SK-N-SH (cell line): ENCODE measurements around the gene ABHD8. TPM values are rescaled to one million over a fixed set of nuclear protein-coding genes. Genes with fewer than 3 reads are reported as not detected.

Experiments used
- CTCF ChIA-PET: fragments of 300-600, 350-600 bp; formaldehyde crosslinking; extraction: SDS; loops from one replicate; lab custom pipeline; 2021; lab: Yijun Ruan, JAX
- POLR2A ChIA-PET: fragments of 350-600 bp; sonication (Branson Sonifier 250); formaldehyde crosslinking; extraction: SDS; loops from one replicate; lab custom pipeline; 2020; ENCODE audit warnings: antibody characterized with exemption, inconsistent platforms; lab: Yijun Ruan, JAX
- DNase-seq: peaks from one replicate; pipeline ENCODE4 v3.0.0; 2012
- H2AFZ ChIP-seq: fragments of 200-600 bp; sonication (generic); 2 replicates; pipeline ENCODE4 v1.8.1; 2016; ENCODE audit warnings: antibody characterized with exemption, mild to moderate bottlenecking, low read depth
- H3F3A ChIP-seq: fragments of 200-600 bp; sonication (generic); replicated peaks from 2 replicates; pipeline ENCODE3; 2016; ENCODE audit warnings: antibody characterized with exemption, mild to moderate bottlenecking; ENCODE audit not compliant: insufficient read depth
- H3K27ac ChIP-seq, 2 experiments: fragments of 200-500 bp in 1 of 2; fragments of 200-600 bp in 1 of 2; sonication (Bioruptor generic) in 1 of 2; sonication (generic), shearing (Covaris generic) in 1 of 2; 2 replicates each; pipeline versions ENCODE4 v1.5.1 to v1.6.1; 2014 to 2016; ENCODE audit warnings: low read depth in 2 of 2, inconsistent platforms in 1 of 2, low read length in 1 of 2, mild to moderate bottlenecking in 1 of 2, mixed read lengths in 1 of 2
- H3K27me3 ChIP-seq: fragments of 200-600 bp; sonication (generic), shearing (Covaris generic); 2 replicates; pipeline ENCODE4 v1.6.1; 2016; ENCODE audit warnings: mixed run types; ENCODE audit not compliant: insufficient read depth
- H3K36me3 ChIP-seq, 2 experiments: fragments of 200-500 bp in 1 of 2; fragments of 200-600 bp in 1 of 2; sonication (Bioruptor generic) in 1 of 2; sonication (generic) in 1 of 2; replicated peaks in 1 of 2; 2 replicates each; pipeline versions ENCODE3 to v1.5.1; 2014 to 2016; ENCODE audit warnings: low read length in 1 of 2, mild to moderate bottlenecking in 1 of 2; ENCODE audit not compliant: insufficient read depth in 2 of 2, control insufficient read depth in 1 of 2
- H3K4me1 ChIP-seq, 2 experiments: fragments of 200-500 bp in 1 of 2; fragments of 200-600 bp in 1 of 2; sonication (Bioruptor generic) in 1 of 2; sonication (generic), shearing (Covaris generic) in 1 of 2; 2 replicates each; pipeline versions ENCODE4 v1.5.1 to v1.6.1; 2014 to 2016; ENCODE audit warnings: low read depth in 1 of 2, low read length in 1 of 2, mixed run types in 1 of 2; ENCODE audit not compliant: insufficient read depth in 2 of 2, control insufficient read depth in 1 of 2
- H3K4me2 ChIP-seq: fragments of 200-600 bp; sonication (generic), shearing (Covaris generic); 2 replicates; pipeline ENCODE4 v1.6.1; 2017; ENCODE audit warnings: mixed run types
- H3K4me3 ChIP-seq, 2 experiments: fragments of 200-500 bp in 1 of 2; fragments of 200-600 bp in 1 of 2; sonication (Bioruptor generic) in 1 of 2; sonication (generic), shearing (Covaris generic) in 1 of 2; 2 replicates each; pipeline versions ENCODE4 v1.5.1 to v1.8.1; 2014 to 2016; ENCODE audit warnings: low read depth in 2 of 2, inconsistent platforms in 1 of 2, low read length in 1 of 2, mild to moderate bottlenecking in 1 of 2, mixed read lengths in 1 of 2, moderate library complexity in 1 of 2
- H3K79me2 ChIP-seq: fragments of 200-600 bp; sonication (generic); 2 replicates; pipeline ENCODE4 v1.8.1; 2017; ENCODE audit warnings: mild to moderate bottlenecking; ENCODE audit not compliant: insufficient read depth
- H3K9ac ChIP-seq: fragments of 200-600 bp; sonication (generic); 2 replicates; pipeline ENCODE4 v1.6.1; 2017; ENCODE audit warnings: mixed run types
- H3K9me2 ChIP-seq: fragments of 200-600 bp; sonication (generic); 2 replicates; pipeline ENCODE4 v1.6.1; 2017; ENCODE audit warnings: mixed run types
- H3K9me3 ChIP-seq: fragments of 200-600 bp; sonication (generic); 2 replicates; pipeline ENCODE4 v1.6.1; 2017; ENCODE audit warnings: mixed run types, mild to moderate bottlenecking, moderate library complexity
- H4K20me1 ChIP-seq: fragments of 200-600 bp; sonication (generic); 2 replicates; pipeline ENCODE4 v1.6.1; 2017; ENCODE audit warnings: mild to moderate bottlenecking, mixed run types; ENCODE audit not compliant: insufficient read depth
- FOSL2 ChIP-seq: IDR thresholded peaks from 2 replicates; pipeline ENCODE4 v1.4.0; 2012; ENCODE audit warnings: low read depth, mild to moderate bottlenecking, moderate library complexity, borderline replicate concordance
- FOXM1 ChIP-seq: IDR thresholded peaks from 2 replicates; pipeline ENCODE4 v1.4.0; 2012; ENCODE audit warnings: low read depth, mild to moderate bottlenecking
- GABPA ChIP-seq: IDR thresholded peaks from 2 replicates; pipeline ENCODE4 v1.4.0; 2012; ENCODE audit warnings: low read depth, mild to moderate bottlenecking
- MXI1 ChIP-seq: IDR thresholded peaks from 2 replicates; pipeline ENCODE4 v1.6.1; 2012; ENCODE audit warnings: mild to moderate bottlenecking, low read depth, low read length, improper control_type of control experiment
- NFIC ChIP-seq: IDR thresholded peaks from 2 replicates; pipeline ENCODE4 v1.4.0; 2012; ENCODE audit warnings: borderline replicate concordance
- NRF1 ChIP-seq: IDR thresholded peaks from 2 replicates; pipeline ENCODE4 v1.6.1; 2012; ENCODE audit warnings: low read depth, mild to moderate bottlenecking, low read length
- POLR2AphosphoS5 ChIP-seq: IDR thresholded peaks from 2 replicates; pipeline ENCODE4 v1.6.1; 2012; ENCODE audit warnings: low read depth, low read length
- RAD21 ChIP-seq: IDR thresholded peaks from 2 replicates; pipeline ENCODE4 v1.6.1; 2012; ENCODE audit warnings: mild to moderate bottlenecking, low read length
- SIN3A ChIP-seq: IDR thresholded peaks from 2 replicates; pipeline ENCODE4 v1.6.1; 2012; ENCODE audit warnings: low read depth, mild to moderate bottlenecking, low read length, moderate library complexity, borderline replicate concordance
- TCF12 ChIP-seq: IDR thresholded peaks from 2 replicates; pipeline ENCODE4 v1.4.0; 2012
- TEAD4 ChIP-seq: IDR thresholded peaks from 2 replicates; pipeline ENCODE4 v1.4.0; 2012; ENCODE audit warnings: mild to moderate bottlenecking, borderline replicate concordance; ENCODE audit not compliant: insufficient read depth
- YY1 ChIP-seq: IDR thresholded peaks from 2 replicates; pipeline ENCODE4 v1.4.0; 2012; ENCODE audit warnings: low read depth, mild to moderate bottlenecking
- WGBS: methylation state at CpG from one replicate; pipeline ENCODE4 v1.1.6; 2017; ENCODE audit warnings: low lambda C conversion rate; 5-methylcytosine and 5-hydroxymethylcytosine counted together
- polyA plus RNA-seq, 3 experiments: library from polyadenylated mRNA; depleted of rRNA; stranded (reverse); fragments of >200 nt; gene quantifications; 2 replicates each; pipeline ENCODE4 v1.2.3, GENCODE V29; 2012
- TF ChIP-seq, protein P1 (sequence below): fragments of 150-350 bp; IDR thresholded peaks from 2 replicates; pipeline ENCODE4 v1.6.1; 2016; ENCODE audit warnings: mild to moderate bottlenecking, low read depth, low read length
- TF ChIP-seq, protein P2 (sequence below): fragments of 150-350 bp; IDR thresholded peaks from 2 replicates; pipeline ENCODE4 v1.6.1; 2017; ENCODE audit warnings: antibody characterized with exemption, low read length, low read depth, borderline replicate concordance

The ABHD8 gene
- polyA plus RNA-seq, 1 of the 3 experiments (the other 2 are of a cell fraction), result 11.1 TPM

DNA sequence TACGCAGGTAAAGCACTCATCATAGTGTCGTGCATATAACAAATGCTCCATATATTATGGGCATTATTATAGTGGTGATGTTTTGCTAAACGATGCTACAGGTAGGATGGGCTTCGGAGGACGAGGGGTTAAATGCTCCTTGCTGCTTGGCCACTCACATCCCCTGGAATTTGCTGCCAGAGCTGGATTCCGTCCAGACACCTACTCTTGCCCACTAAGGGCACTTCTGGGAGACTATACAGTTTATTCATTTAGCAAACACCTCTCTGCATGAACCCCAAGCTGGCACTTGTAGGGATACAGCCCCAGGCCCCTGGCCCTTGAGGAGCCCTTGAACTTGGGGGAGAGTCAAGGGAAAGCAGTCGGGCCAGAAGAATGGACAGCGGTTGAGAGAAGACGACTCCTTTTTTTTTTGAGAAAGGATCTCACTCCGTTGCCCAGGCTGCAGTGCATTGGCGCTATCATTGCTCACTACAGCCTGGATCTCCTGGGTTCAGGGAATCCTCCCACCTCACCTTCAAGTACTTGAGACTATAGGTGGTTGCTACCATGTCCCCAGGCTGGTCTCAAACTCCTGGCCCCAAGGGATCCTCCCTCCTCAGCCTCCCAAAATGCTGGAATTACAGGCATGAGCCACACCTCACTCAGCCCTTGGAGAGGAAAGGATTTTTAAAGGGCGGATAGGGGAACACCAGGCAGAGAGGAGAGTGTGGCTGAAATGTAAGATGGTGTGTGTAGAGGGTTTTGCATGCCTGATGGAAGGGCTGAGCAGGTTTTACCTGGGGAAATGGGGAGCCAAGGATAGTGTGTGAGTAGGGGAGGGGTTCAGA lies 1.4 kb upstream of the ABHD8 start:
- ChIA-PET CTCF (interaction anchor here (0.7 to 2.1 kb wide), 12 partner anchors 11 to 252 kb away, joined by 3 to 20 read pairs (median 3); no protein-coding TSS in a partner anchor), POLR2A (interaction anchor here (0.8 to 1.6 kb wide), 5 partner anchors 12 to 90 kb away, joined by 3 to 7 read pairs (median 4); partner anchors contain the start of gene USE1)
- Histone ChIP-seq H3F3A (peaks cover 18% of the 10 kb centered on the region), H3K4me3 (0 out of 4 replicates have a peak overlapping the region, but pooled peaks of 1 of the 2 experiments have one; percentile 73), H3K9ac (no peak overlapping the region), H3K4me1 (peaks cover 12 to 30% of the 10 kb centered on the region in 2 experiments; a peak in 3 of 4 replicates), H3K27me3 (no peaks in the 10 kb centered on the region), H3K79me2 (peaks cover 24% of the 10 kb centered on the region), H2AFZ (no peak overlapping the region), H3K9me2 (no peaks in the 10 kb centered on the region), H3K36me3 (no peaks in the 10 kb centered on the region), H3K4me2 (peak overlapping the region; percentile 92), H3K27ac (peak overlapping the region; percentile 12 to 84; a peak in 3 of 4 replicates), H4K20me1 (no peaks in the 10 kb centered on the region), H3K9me3 (no peaks in the 10 kb centered on the region)
- WGBS, result 70% methylated on average over 10 of the region's 12 CpGs
- TF ChIP-seq TEAD4 (no peak), NFIC (peak; percentile 8; the same call in 1 of the 2 replicates)
- no peak for DNase-seq

DNA sequence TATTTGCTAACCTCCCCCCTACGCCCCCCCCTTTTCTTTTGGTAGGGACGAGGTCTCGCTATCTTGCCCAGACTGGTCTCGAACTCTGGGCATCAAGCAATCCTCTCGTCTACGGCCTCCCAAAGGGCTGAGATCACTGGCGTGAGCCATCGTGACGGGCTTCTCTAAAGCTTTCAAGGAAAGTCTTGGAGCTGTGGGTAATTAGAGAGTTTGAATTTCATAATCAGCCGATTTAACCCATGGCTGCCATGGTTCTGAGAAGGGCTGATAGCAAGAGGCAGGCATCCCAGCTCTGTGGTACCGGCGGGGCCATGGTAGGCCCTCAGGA lies 679 bp upstream of the ABHD8 start:
- peak overlapping the region in 1 of 2 experiments; percentile 51; a peak in 1 of 4 replicates for H3K27ac ChIP-seq
- peaks cover 21% of the 10 kb centered on the region for H3K79me2 ChIP-seq
- WGBS, result 86% methylated on average over 10 of the region's 12 CpGs
- no peak overlapping the region for H3K9ac ChIP-seq
- H2AFZ ChIP-seq, result peak overlapping the region; percentile 90; the same call in 1 of the 2 replicates
- no peaks in the 10 kb centered on the region for H3K27me3 ChIP-seq
- H3K9me2 ChIP-seq, result no peaks in the 10 kb centered on the region
- H3K4me3 ChIP-seq, result no peak overlapping the region
- POLR2A ChIA-PET, result interaction anchor here (0.7 to 1.2 kb wide), 3 partner anchors 11 to 517 kb away, joined by 3 read pairs; partner anchors contain the start of gene USE1
- no peaks in the 10 kb centered on the region for H3K36me3 ChIP-seq
- peak overlapping the region; percentile 87 for H3K4me2 ChIP-seq
- H4K20me1 ChIP-seq, result no peaks in the 10 kb centered on the region
- no peak for DNase-seq
- CTCF ChIA-PET, result interaction anchor here (0.7 to 2.5 kb wide), 5 partner anchors 11 to 82 kb away, joined by 3 to 17 read pairs (median 5); no protein-coding TSS in a partner anchor
- peaks cover 18% of the 10 kb centered on the region for H3F3A ChIP-seq
- TF ChIP-seq YY1, result no peak
- TF ChIP-seq GABPA, result no peak
- TF ChIP-seq TCF12, result no peak
- no peak for TF ChIP-seq FOXM1
- TF ChIP-seq NFIC, result no peak
- TF ChIP-seq MXI1, result no peak
- no peak for TF ChIP-seq TEAD4
- no peak for TF ChIP-seq POLR2AphosphoS5
- TF ChIP-seq, protein P1, sequence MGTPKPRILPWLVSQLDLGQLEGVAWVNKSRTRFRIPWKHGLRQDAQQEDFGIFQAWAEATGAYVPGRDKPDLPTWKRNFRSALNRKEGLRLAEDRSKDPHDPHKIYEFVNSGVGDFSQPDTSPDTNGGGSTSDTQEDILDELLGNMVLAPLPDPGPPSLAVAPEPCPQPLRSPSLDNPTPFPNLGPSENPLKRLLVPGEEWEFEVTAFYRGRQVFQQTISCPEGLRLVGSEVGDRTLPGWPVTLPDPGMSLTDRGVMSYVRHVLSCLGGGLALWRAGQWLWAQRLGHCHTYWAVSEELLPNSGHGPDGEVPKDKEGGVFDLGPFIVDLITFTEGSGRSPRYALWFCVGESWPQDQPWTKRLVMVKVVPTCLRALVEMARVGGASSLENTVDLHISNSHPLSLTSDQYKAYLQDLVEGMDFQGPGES, result no peak
- no peak for TF ChIP-seq FOSL2
- no peak for TF ChIP-seq RAD21
- TF ChIP-seq NRF1, result no peak
- TF ChIP-seq, protein P2, sequence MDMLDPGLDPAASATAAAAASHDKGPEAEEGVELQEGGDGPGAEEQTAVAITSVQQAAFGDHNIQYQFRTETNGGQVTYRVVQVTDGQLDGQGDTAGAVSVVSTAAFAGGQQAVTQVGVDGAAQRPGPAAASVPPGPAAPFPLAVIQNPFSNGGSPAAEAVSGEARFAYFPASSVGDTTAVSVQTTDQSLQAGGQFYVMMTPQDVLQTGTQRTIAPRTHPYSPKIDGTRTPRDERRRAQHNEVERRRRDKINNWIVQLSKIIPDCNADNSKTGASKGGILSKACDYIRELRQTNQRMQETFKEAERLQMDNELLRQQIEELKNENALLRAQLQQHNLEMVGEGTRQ, result no peak
- TF ChIP-seq SIN3A, result no peak
- peaks cover 12 to 30% of the 10 kb centered on the region in 2 experiments; a peak in 3 of 4 replicates for H3K4me1 ChIP-seq
- H3K9me3 ChIP-seq, result no peaks in the 10 kb centered on the region
